Sigmoid colon (tissue), 4 donors: ENCODE measurements around the gene C19orf47.

Source experiments
- CTCF ChIP-seq, 4 experiments: fragments of 450-650 bp in 3 of 4; fragments of 200-600 bp in 1 of 4; IDR thresholded peaks; one replicate each; pipeline ENCODE4 v1.5.1; 2016 to 2019; ENCODE audit warnings: antibody characterized with exemption in 4 of 4, mild to moderate bottlenecking in 3 of 4, moderate library complexity in 2 of 4
- EP300 ChIP-seq, 4 donors: sonication (generic); formaldehyde crosslinking; IDR thresholded peaks; one replicate each; pipeline ENCODE4 v1.6.1; 2017; ENCODE audit warnings: antibody characterized with exemption in 4 of 4

- TF ChIP-seq CTCF (IDR thresholded peaks at IDR 0.05) (no peak), EP300 (IDR thresholded peaks at IDR 0.05) (no peak)
These were observed 7.9 kb upstream of the C19orf47 start for GRCh38 chr19:40355975-40356680.
